ENCODE measurements around the gene EIF3K.

DNA sequence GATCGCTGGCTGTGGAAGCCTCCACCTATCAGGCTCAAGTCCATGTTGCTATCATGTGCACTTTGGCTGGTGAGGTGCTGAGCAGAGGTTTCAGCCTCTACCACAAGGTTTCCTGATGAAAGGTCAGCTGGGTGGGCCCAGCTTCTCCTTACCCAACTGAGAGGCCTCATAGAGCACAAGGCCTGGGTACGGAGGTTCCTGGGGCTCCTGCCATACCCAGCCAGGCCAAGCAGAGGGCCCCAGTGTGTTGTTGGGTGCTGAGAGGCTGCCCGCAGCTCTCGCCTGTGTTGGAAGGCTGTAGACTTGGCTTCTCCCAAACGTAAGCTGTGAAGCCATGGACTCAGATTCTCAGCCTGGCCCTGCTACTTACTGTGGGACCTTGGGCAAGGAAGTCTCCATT is 56.6 kb downstream of the EIF3K start:
- TF ChIP-seq CTCF (IDR thresholded peaks at IDR 0.05) (peak in 4 of 6 experiments; percentile 23 to 74 (median 66)), POLR2A (IDR thresholded peaks at IDR 0.05) (peak in 1 of 2 donors; percentile 74)
